IPS-18a (cell line): Measurements from ENCODE around the gene TIE1.
"Not testable (repeated sequence)": the region's sequence is repeated elsewhere in the genome, so short reads cannot be mapped to it uniquely, and the experiment has no call there.

Experiments
- H3K27ac ChIP-seq: one replicate; pipeline ENCODE4 v1.5.1; 2013; ENCODE audit warnings: low read length
- H3K27me3 ChIP-seq: one replicate; pipeline ENCODE4 v1.6.1; 2013; ENCODE audit warnings: mild to moderate bottlenecking, low read length; ENCODE audit not compliant: control insufficient read depth, insufficient read depth
- H3K36me3 ChIP-seq: one replicate; pipeline ENCODE4 v1.6.1; 2013; ENCODE audit warnings: low read depth, low read length; ENCODE audit not compliant: control insufficient read depth
- H3K4me1 ChIP-seq: one replicate; pipeline ENCODE4 v1.6.1; 2013; ENCODE audit warnings: low read depth, low read length; ENCODE audit not compliant: control insufficient read depth
- H3K4me3 ChIP-seq: one replicate; pipeline ENCODE4 v1.5.1; 2013; ENCODE audit warnings: low read length
- H3K9ac ChIP-seq: one replicate; pipeline ENCODE4 v1.6.1; 2013; ENCODE audit warnings: mild to moderate bottlenecking, low read length, moderate library complexity
- H3K9me3 ChIP-seq: one replicate; pipeline ENCODE4 v1.6.1; 2013; ENCODE audit warnings: low read depth, low read length; ENCODE audit not compliant: control insufficient read depth

Gene TIE1

DNA sequence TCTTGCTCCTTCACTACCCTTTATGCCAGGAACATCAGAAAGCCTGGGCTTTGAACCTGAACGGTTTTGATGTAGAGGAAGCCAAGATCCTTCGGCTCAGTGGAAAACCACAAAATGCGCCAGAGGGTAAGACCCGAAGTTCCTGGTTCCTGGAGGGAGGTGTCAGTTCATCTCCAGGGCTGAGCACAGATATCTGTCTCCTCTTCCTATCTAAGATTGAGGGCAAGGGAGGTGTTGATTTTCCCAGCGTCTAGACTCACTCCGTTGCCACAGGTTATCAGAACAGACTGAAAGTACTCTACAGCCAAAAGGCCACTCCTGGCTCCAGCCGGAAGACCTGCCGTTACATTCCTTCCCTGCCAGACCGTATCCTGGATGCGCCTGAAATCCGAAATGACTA lies 58.9 kb downstream of the TIE1 start:
- Histone ChIP-seq H3K27ac (no peak overlapping the region), H3K9ac (peak overlapping the region; percentile 86), H3K4me3 (peak overlapping the region; percentile 86), H3K9me3 (no peaks in the 10 kb centered on the region), H3K36me3 (peaks cover 34% of the 10 kb centered on the region), H3K4me1 (peaks cover 15% of the 10 kb centered on the region), H3K27me3 (no peaks in the 10 kb centered on the region)

- Histone ChIP-seq H3K9ac (no peak overlapping the region), H3K9me3 (no peaks in the 10 kb centered on the region), H3K27me3 (no peaks in the 10 kb centered on the region), H3K36me3 (peaks cover 34% of the 10 kb centered on the region), H3K4me1 (peaks cover 15% of the 10 kb centered on the region), H3K4me3 (peak overlapping the region; percentile 86), H3K27ac (no peak overlapping the region)
These were observed 59.8 kb downstream of the TIE1 start for GRCh38 chr1:43360616-43361015.

DNA sequence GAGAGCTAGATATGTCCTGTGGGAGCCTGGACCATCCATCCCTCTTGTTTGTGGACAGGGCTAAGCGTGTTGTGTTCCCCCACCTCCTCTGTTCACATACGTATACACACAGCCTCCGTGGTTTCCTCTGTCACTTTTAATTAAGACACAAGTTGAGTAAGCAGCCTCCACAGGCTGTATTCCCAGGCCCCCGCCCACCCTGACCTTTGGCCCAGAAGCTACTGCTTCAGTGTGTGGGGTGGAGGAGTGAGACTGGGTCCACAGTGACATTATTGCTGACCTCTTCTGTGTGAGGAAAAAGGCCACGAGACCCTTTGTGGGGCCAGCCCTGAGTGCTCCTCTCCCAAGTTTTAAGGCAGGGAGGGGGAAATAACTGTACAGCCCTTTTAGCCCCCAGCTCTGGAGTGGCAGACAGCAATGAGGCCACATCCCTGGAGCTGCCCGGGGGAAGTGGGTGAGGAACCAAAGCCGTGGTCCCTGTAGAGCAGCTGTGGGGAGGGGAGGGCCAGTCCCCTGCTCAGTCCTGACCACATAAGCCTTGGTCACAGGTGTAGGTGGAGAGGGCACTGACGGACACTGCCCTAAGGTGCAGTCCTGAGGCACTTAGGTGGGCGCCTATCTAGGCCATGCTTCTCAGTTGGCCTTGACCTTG lies 62.6 kb downstream of the TIE1 start:
- H3K4me1 ChIP-seq, result peaks cover 25% of the 10 kb centered on the region
- no peak overlapping the region for H3K27ac ChIP-seq
- no peak overlapping the region for H3K9ac ChIP-seq
- no peak overlapping the region for H3K4me3 ChIP-seq
- H3K36me3 ChIP-seq, result peaks cover 34% of the 10 kb centered on the region
- H3K27me3 ChIP-seq, result no peaks in the 10 kb centered on the region
- H3K9me3 ChIP-seq, result no peaks in the 10 kb centered on the region

GRCh38 chr1:43363935-43364525 lies 63.2 kb downstream of the TIE1 start:
- Histone ChIP-seq H3K36me3 (peaks cover 34% of the 10 kb centered on the region), H3K27me3 (no peaks in the 10 kb centered on the region), H3K4me1 (peaks cover 28% of the 10 kb centered on the region), H3K27ac (no peak overlapping the region), H3K4me3 (no peak overlapping the region), H3K9ac (no peak overlapping the region), H3K9me3 (no peaks in the 10 kb centered on the region)

GRCh38 chr1:43365678-43366077 lies 64.9 kb downstream of the TIE1 start:
- peaks cover 17% of the 10 kb centered on the region for H3K4me1 ChIP-seq
- H3K27me3 ChIP-seq, result no peaks in the 10 kb centered on the region
- H3K9me3 ChIP-seq, result no peaks in the 10 kb centered on the region
- no peak overlapping the region for H3K4me3 ChIP-seq
- H3K27ac ChIP-seq, result no peak overlapping the region
- no peak overlapping the region for H3K9ac ChIP-seq
- peaks cover 23% of the 10 kb centered on the region for H3K36me3 ChIP-seq

- no peak overlapping the region for H3K27ac ChIP-seq
- peak overlapping the region; percentile 80 for H3K4me3 ChIP-seq
- H3K4me1 ChIP-seq, result peaks cover 17% of the 10 kb centered on the region
- H3K27me3 ChIP-seq, result no peaks in the 10 kb centered on the region
- H3K36me3 ChIP-seq, result peaks cover 18% of the 10 kb centered on the region
- no peaks in the 10 kb centered on the region for H3K9me3 ChIP-seq
- no peak overlapping the region for H3K9ac ChIP-seq
These were observed 65.4 kb downstream of the TIE1 start for GRCh38 chr1:43366179-43366578.

DNA sequence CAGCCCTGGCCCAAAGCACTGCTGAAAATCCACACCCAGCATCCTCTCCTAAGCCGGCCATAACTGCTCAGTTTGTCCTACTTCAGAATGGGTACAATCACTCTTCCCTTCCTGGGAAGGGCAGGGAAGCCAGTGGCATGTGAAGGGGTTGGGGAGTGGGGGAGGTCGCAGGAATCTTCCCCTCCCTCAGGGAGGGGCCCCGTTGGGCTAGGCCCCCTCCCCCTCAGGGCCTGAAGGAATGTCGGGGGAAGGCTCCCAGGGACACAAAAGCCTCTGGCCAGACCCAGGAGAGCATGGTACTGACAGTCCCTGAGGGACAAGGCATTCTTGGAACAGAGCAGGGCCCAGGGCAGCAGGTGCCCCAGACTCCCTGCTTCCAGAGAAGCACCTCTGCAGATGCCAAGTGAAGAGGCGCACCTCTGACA lies 65.8 kb downstream of the TIE1 start:
- H3K4me1 ChIP-seq, result peaks cover 17% of the 10 kb centered on the region
- no peaks in the 10 kb centered on the region for H3K9me3 ChIP-seq
- H3K9ac ChIP-seq, result no peak overlapping the region
- no peak overlapping the region for H3K27ac ChIP-seq
- H3K4me3 ChIP-seq, result peak overlapping the region; percentile 80
- H3K27me3 ChIP-seq, result no peaks in the 10 kb centered on the region
- peaks cover 14% of the 10 kb centered on the region for H3K36me3 ChIP-seq

DNA sequence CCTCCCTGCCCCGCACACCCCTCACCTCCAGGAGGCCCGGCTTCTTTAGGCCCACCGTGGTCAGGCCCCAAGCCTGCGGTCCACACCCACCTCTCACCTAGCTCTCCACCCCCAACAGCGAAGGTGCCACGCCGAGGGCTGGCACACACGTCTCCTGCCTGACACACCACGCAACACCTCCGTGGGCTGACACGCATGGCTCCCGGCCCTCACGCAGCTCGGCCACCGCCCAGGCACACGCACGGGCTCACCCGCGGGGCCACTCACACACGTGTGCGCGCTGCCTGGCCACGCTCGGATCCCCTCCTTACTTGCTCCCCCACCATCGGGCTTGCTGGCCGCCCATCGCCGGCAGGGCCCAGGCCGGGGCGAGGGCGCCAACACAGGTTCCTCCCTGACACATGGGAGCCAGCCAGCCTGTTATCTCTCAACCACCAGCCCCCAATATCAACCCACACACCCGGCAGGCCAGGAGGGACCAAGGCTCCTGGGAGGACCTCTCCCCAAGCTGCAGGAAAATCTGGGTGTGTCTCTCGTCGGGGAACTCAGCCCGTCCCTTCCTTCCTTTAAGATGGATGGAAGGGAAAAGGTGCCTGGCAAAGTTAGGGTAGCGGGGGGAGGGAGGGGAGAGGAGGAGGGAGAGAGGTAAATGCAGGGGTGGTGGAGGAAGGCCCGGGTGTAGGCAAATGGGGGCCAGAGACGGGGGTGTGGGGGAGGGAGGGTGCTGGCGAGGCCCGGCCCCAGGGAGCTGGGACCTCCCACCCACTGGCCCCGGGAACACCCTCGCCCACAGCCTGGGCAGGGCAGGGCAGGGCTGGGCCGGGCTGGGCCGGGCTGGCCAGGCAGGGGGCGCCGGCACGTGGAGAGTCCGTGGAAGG lies 66.5 kb downstream of the TIE1 start:
- H3K27ac ChIP-seq, result no peak overlapping the region
- no peaks in the 10 kb centered on the region for H3K9me3 ChIP-seq
- peak overlapping the region; percentile 58 for H3K9ac ChIP-seq
- no peaks in the 10 kb centered on the region for H3K27me3 ChIP-seq
- H3K36me3 ChIP-seq, result peaks cover 8% of the 10 kb centered on the region
- H3K4me1 ChIP-seq, result peaks cover 17% of the 10 kb centered on the region
- H3K4me3 ChIP-seq, result peak overlapping the region; percentile 80

- Histone ChIP-seq H3K27ac (no peak within 1 kb of the TSS), H3K27me3 (no peaks in the 10 kb centered on the region), H3K36me3 (peaks cover 2% of the 10 kb centered on the region), H3K9ac (peak within 1 kb of the TSS; percentile 71), H3K9me3 (no peaks in the 10 kb centered on the region), H3K4me3 (peak within 1 kb of the TSS; percentile 80), H3K4me1 (peaks cover 17% of the 10 kb centered on the region)
These were observed 67.3 kb downstream of the TIE1 start, which contains the start of gene ELOVL1 for GRCh38 chr1:43367904-43368645. ELOVL1 (minus strand) TSS chr1:43368011; CDS start chr1:43365609, 2,402 bp downstream.

DNA sequence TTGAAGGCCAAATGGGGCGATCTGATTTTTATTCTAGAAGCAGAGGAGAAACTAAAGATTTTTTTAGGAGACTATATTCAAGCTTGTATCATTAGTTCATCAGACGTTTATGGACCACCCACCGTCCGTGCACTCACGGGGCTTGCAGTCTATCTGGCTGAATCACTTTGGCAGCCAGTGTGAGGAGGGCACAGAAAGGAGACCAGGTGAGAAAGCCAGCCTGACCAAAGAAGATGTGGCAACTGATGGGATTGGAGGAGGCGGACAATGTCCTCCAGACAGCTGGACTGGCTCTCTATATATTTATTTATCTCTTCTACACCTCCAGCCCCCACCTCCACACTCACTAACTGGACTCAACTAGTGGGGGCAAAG lies 67.9 kb downstream of the TIE1 start:
- H3K9ac ChIP-seq, result peak overlapping the region; percentile 71
- peaks cover 17% of the 10 kb centered on the region for H3K4me1 ChIP-seq
- H3K27ac ChIP-seq, result no peak overlapping the region
- peak overlapping the region; percentile 65 for H3K4me3 ChIP-seq
- no peaks in the 10 kb centered on the region for H3K9me3 ChIP-seq
- H3K36me3 ChIP-seq, result no peaks in the 10 kb centered on the region
- no peaks in the 10 kb centered on the region for H3K27me3 ChIP-seq

DNA sequence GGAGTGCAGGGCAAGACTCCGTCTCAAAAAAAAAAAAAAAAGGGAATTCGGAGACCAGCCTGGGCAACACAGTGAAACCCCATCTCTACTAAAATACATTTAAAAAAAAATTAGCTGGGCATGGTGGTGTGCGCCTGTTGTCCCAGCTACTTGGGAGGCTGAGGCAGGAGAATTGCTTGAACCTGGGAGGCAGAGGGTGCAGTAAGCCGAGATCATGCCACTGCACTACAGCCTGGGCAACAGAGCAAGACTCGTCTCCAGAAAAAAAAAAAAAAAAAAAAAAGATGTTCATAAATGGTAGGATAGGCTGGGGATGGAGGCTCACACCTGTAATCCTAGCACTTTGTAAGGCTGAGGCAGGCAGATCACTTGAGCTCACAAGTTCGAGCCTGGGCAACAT lies 69.0 kb downstream of the TIE1 start:
- H3K9ac ChIP-seq, H3K4me3 ChIP-seq, H3K9me3 ChIP-seq, H3K36me3 ChIP-seq, H3K27me3 ChIP-seq, H3K27ac ChIP-seq: not testable (repeated sequence)
- H3K4me1 ChIP-seq, result peaks cover 17% of the 10 kb centered on the region
